Heart left ventricle (tissue), 16 donors: ENCODE results near the gene N4BP2L2. TPM values are rescaled to one million over a fixed set of nuclear protein-coding genes. Genes with fewer than 3 reads are reported as not detected.

Source experiments
- ATAC-seq, 4 donors: fragments of 200-7000 bp; cut with Tn5 transposase; one replicate each; pipeline ENCODE4 v1.9.1; 2020 to 2022; ENCODE audit warnings: moderate library complexity in 4 of 4, mild to moderate bottlenecking in 3 of 4, moderate number of reproducible peaks in 1 of 4
- DNase-seq, 5 donors: peaks; one replicate each; pipeline ENCODE4 v3.0.0-alpha.2; 2020
- H3K27ac ChIP-seq, 12 donors: fragments of 200-600 bp; sonication (generic) in 4 of 12; one replicate each; pipeline versions ENCODE4 v1.5.0 to v1.8.0; 2016 to 2022; ENCODE audit warnings: mild to moderate bottlenecking in 2 of 12
- H3K27me3 ChIP-seq, 9 donors: fragments of 200-600 bp; sonication (generic) in 2 of 9; one replicate each; pipeline versions ENCODE4 v1.5.1 to v1.8.0; 2016 to 2022; ENCODE audit warnings: mild to moderate bottlenecking in 3 of 9
- H3K36me3 ChIP-seq, 9 donors: fragments of 200-600 bp; sonication (generic) in 2 of 9; one replicate each; pipeline versions ENCODE4 v1.5.0 to v1.8.0; 2018 to 2022; ENCODE audit warnings: mild to moderate bottlenecking in 2 of 9
- H3K4me1 ChIP-seq, 12 donors: fragments of 200-600 bp; sonication (generic) in 4 of 12; one replicate each; pipeline versions ENCODE4 v1.5.0 to v1.8.0; 2016 to 2022; ENCODE audit warnings: mild to moderate bottlenecking in 3 of 12
- H3K4me3 ChIP-seq, 12 donors: fragments of 200-600 bp; sonication (generic) in 4 of 12; one replicate each; pipeline versions ENCODE4 v1.5.0 to v1.8.0; 2017 to 2022; ENCODE audit warnings: mild to moderate bottlenecking in 9 of 12, moderate library complexity in 4 of 12
- H3K9me3 ChIP-seq, 12 donors: fragments of 200-600 bp; sonication (generic) in 4 of 12; one replicate each; pipeline versions ENCODE4 v1.5.0 to v1.8.0; 2016 to 2022; ENCODE audit warnings: mild to moderate bottlenecking in 1 of 12
- POLR2A ChIP-seq, 2 donors: fragments of 450-650 bp; IDR thresholded peaks; one replicate each; pipeline ENCODE4 v1.6.1; 2017; ENCODE audit warnings: antibody characterized with exemption in 2 of 2, mild to moderate bottlenecking in 2 of 2, moderate library complexity in 2 of 2
- WGBS, 4 donors: extraction: QIAGEN DNeasy Blood & Tissue Kit in 2 of 4; methylation state at CpG; one replicate each; pipeline versions ENCODE4 v1.1.5 to v1.1.7; 2013 to 2018; 5-methylcytosine and 5-hydroxymethylcytosine counted together
- intact Hi-C, 10 donors: fragments of 100-400 bp; cut with DNase I; formaldehyde crosslinking; loops; one replicate each; pipeline versions ENCODE4 v1.11.1 to v1.14.2; 2022
- polyA plus RNA-seq, 2 donors: library from polyadenylated mRNA; stranded (reverse); fragments of 200-250 nt; gene quantifications; one replicate each; pipeline ENCODE4 v1.2.3, GENCODE V29; 2013
- total RNA-seq, 9 donors: library from RNA; depleted of rRNA in 2 of 9; stranded (reverse); fragments of >200 nt in 2 of 9; fragmentation: NEBNext Ultra II Directional in 3 of 9; extraction: Animal tissue kit (Norgen Biotek cat#: 25700) in 3 of 9; gene quantifications; one replicate each; pipeline versions ENCODE4 v1.1.0 to v1.2.4, GENCODE V29; 2016 to 2023
- TF ChIP-seq, protein P1 (sequence below), 12 donors: fragments of 200-600 bp; sonication (generic) in 4 of 12; IDR thresholded peaks; one replicate each; pipeline versions ENCODE4 v1.5.0 to v1.8.0; 2018 to 2022; ENCODE audit warnings: antibody characterized with exemption in 12 of 12, mild to moderate bottlenecking in 5 of 12
- donor health status: ischemic (EF 13 %, LVEDD 7.1; RV severe dilation, severe dysfunction).
- donor health status: healthy with polysubstance abuse.
- donor health status: DM: no; HTN: yes; CAD: no.
- donor health status: DM: no; HTN: no; CAD: no.
- donor health status: ischemic (EF 25% LVEDD 6.9; RV normal size, moderate dysfunction).
- donor health status: ischemic (EF 25% LVEDD 5.7; RV mildly dilated, moderate dysfunction).
- donor health status: healthy.
- donor health status: DM: yes; HTN: yes; CAD: no.
- donor health status: ischemic (EF 35%, LVEDD 5.7; RV mildly dilated, moderate dysfunction).
- donor health status: nonischemic (EF 11% LVEDD 7.7; RV severe dilation, severe dysfunction).
- donor health status: DM: yes; HTN: yes; CAD: no.
- donor health status: PGD.
- donor health status: ischemic (EF 29% LVEDD 5.4; RV normal size, mild dysfunction).
- donor health status: nonischemic (EF 23%, LVEDD 6.1; RV moderate dilation, normal function).

N4BP2L2 gene
- total and polyA plus RNA-seq, 11 donors = 40.4 to 297 (median 131) TPM

DNA sequence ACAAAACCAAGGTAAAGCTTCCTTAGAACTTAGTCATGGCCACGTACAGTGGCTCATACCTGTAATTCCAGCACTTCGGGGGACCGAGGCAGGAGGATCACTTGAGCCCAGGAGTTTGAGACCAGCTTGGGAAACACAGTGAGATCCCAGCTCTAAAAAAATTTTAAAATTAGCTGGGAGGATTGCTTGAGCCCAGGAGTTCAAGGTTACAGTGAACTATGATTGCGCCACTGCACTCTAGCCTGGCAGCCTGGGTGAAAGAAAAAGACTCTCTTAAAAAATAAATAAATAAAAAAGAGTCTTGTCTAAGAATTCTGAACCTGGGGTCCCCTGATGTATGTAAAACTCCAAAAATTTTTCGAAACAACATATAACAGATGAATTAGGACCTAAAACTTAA lies 34.9 kb downstream of the N4BP2L2 start:
- no peak overlapping the region for H3K4me3 ChIP-seq

DNA sequence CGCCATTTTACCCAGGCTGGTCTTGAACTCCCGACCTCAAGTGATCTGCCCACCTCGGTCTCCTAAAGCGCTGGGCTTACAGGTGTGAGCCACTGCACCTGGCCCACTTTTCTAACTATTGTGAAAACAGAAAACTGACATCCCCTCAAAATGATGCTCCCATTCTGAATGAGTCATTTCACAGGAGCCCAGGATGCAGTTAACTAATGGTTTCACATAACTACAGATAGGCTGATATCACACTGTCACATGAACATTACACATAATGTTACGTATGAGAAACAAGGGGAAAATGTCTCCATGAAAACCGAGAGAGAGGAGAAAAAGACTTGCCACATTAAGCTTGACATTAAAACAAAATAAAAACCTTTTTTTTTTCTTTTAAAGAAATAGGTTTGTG lies 37.5 kb downstream of the N4BP2L2 start:
- Histone ChIP-seq H3K27me3 (no peaks in the 10 kb centered on the region), H3K9me3 (no peaks in the 10 kb centered on the region), H3K4me3 (no peak overlapping the region), H3K4me1 (peaks cover 0 to 25% (median 12%) of the 10 kb centered on the region in 12 donors), H3K36me3 (peaks cover 0 to 23% (median 11%) of the 10 kb centered on the region in 9 donors), H3K27ac (no peak overlapping the region)
- no peak for DNase-seq
- no peak for TF ChIP-seq POLR2A (IDR thresholded peaks at IDR 0.05)
- TF ChIP-seq, protein P1, sequence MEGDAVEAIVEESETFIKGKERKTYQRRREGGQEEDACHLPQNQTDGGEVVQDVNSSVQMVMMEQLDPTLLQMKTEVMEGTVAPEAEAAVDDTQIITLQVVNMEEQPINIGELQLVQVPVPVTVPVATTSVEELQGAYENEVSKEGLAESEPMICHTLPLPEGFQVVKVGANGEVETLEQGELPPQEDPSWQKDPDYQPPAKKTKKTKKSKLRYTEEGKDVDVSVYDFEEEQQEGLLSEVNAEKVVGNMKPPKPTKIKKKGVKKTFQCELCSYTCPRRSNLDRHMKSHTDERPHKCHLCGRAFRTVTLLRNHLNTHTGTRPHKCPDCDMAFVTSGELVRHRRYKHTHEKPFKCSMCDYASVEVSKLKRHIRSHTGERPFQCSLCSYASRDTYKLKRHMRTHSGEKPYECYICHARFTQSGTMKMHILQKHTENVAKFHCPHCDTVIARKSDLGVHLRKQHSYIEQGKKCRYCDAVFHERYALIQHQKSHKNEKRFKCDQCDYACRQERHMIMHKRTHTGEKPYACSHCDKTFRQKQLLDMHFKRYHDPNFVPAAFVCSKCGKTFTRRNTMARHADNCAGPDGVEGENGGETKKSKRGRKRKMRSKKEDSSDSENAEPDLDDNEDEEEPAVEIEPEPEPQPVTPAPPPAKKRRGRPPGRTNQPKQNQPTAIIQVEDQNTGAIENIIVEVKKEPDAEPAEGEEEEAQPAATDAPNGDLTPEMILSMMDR (IDR thresholded peaks at IDR 0.05) = no peak
- no peak for ATAC-seq
- 91 to 94% (median 93%) methylated on average over 6 of the region's 6 CpGs for WGBS, 4 donors
- intact Hi-C loops = no loop called here

More for the DNA sequence above, 34.9 kb downstream of the N4BP2L2 start:
- ATAC-seq (no peak), DNase-seq (no peak)
- intact Hi-C loops = no loop called here
- Histone ChIP-seq H3K27me3 (no peaks in the 10 kb centered on the region), H3K9me3 (no peaks in the 10 kb centered on the region), H3K36me3 (peaks cover 0 to 44% (median 32%) of the 10 kb centered on the region in 9 donors), H3K27ac (peak overlapping the region in 1 of 12 donors; percentile 13), H3K4me1 (peaks cover 0 to 9% (median 0%) of the 10 kb centered on the region in 12 donors)
- TF ChIP-seq, protein P1 (IDR thresholded peaks at IDR 0.05) = no peak
- no peak for TF ChIP-seq POLR2A (IDR thresholded peaks at IDR 0.05)
- WGBS, 4 donors = 90 to 97% (median 94%) methylated on average over 5 of the region's 5 CpGs

DNA sequence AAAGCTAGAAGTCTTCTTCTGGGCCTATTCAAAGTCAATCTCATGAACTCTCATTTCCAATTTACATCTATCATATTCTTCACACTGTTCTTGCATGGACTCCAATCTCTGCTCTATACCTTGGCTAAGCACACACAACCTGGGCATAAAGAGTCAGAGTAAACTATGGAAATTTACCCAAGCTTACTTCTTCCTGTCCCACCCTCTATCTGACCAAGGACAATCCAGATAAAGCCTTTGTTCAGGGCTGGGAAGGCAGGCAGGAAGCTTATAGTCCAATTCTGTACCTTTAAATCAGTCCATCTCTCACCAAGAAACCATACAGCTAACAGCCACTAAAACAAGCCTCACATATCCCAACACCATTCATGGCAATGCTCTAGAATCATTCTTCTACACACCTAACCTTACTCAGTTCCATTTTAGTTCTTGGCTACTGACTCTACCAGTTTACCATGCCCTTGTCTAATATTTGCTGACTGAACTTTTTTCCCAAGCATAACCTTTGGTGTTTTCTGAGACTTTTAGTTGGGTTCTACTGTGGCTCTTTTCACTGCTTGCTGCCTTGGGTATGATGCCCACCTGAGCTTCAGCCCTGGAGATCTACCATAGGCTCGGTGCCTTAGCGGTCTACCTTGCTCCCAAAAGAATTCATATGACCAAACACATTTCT lies 38.9 kb downstream of the N4BP2L2 start:
- 94 to 98% (median 97%) methylated on average over 2 of the region's 2 CpGs for WGBS, 4 donors

DNA sequence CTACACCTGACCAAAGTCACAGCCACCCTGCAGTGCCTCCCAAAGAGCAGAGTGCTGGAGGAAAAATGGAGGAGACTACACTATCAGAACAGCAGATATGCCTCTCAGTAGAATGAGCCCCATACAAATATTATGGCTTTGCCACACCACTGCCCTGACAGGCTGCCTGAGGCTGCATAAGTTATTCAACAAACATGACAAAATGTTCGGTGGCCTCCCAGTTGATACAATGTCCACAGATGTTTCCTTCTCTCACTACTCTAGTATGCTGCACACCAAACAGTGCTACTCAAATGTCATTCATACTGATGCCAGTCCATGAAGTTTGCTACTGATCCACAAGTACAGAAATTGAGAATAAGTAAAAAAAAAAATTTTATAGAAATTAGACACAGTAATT lies 41.0 kb downstream of the N4BP2L2 start:
- H3K4me3 ChIP-seq = no peak overlapping the region
- peaks cover 0 to 12% (median 5%) of the 10 kb centered on the region in 9 donors for H3K36me3 ChIP-seq
- ATAC-seq (peak in 2 of 4 donors; percentile 11 to 31), DNase-seq (no peak)
- no peaks in the 10 kb centered on the region for H3K27me3 ChIP-seq
- TF ChIP-seq, protein P1 (IDR thresholded peaks at IDR 0.05) = no peak
- TF ChIP-seq POLR2A (IDR thresholded peaks at IDR 0.05) = no peak
- intact Hi-C loops = no loop called here
- H3K27ac ChIP-seq = no peak overlapping the region
- H3K9me3 ChIP-seq = no peaks in the 10 kb centered on the region
- 56 to 74% (median 62%) methylated on average over 1 of the region's 1 CpG for WGBS, 4 donors
- H3K4me1 ChIP-seq = peaks cover 0 to 24% (median 13%) of the 10 kb centered on the region in 12 donors

More for the DNA sequence above, 38.9 kb downstream of the N4BP2L2 start:
- Histone ChIP-seq H3K9me3 (no peaks in the 10 kb centered on the region), H3K27me3 (no peaks in the 10 kb centered on the region), H3K4me3 (no peak overlapping the region), H3K27ac (no peak overlapping the region), H3K36me3 (peaks cover 0 to 10% (median 5%) of the 10 kb centered on the region in 9 donors), H3K4me1 (peaks cover 0 to 26% (median 13%) of the 10 kb centered on the region in 12 donors)
- no peak for DNase-seq
- TF ChIP-seq, protein P1 (IDR thresholded peaks at IDR 0.05) = no peak
- TF ChIP-seq POLR2A (IDR thresholded peaks at IDR 0.05) = no peak
- no peak for ATAC-seq
- intact Hi-C loops = no loop called here
